Measurements from ENCODE around the gene CHRM1.

GRCh38 chr11:62882431-62882749, 38.8 kb downstream of the CHRM1 start:
- TF ChIP-seq CTCF (IDR thresholded peaks at IDR 0.05; ENCODE audit: insufficient read depth, low read depth, low read length) (no peak), EZH2 (IDR thresholded peaks at IDR 0.05; ENCODE audit: insufficient read depth, low read length) (no peak)
